Stimulated activated CD8-positive, alpha-beta memory T cell treated with anti-CD3 and anti-CD28 coated beads, Interleukin-7, amount 100 ng/mL, for 4 hours (primary cell): ENCODE results near the gene FZR1.
A peak's percentile ranks its signal among the peaks of the same experiment; 100 is the strongest.

Source experiments
- DNase-seq, 2 donors: peaks; one replicate each; pipeline ENCODE4 v3.0.0-alpha.2; 2020; ENCODE audit warnings: low read depth in 2 of 2

FZR1 gene

GRCh38 chr19:3505598-3506383 is at the start of gene FZR1:
Gene FZR1, plus strand, starts transcription at chr19:3506311. Its CDS starts 16,679 bp downstream, at chr19:3522990.
- DNase-seq: peak; percentile 98 to 100

- no peak for DNase-seq
Measured at GRCh38 chr19:3456925-3457527, 49.1 kb upstream of the FZR1 start.

- no peak for DNase-seq
Measured at GRCh38 chr19:3457528-3458228, 48.4 kb upstream of the FZR1 start.

GRCh38 chr19:3458229-3459088 is 47.7 kb upstream of the FZR1 start:
- no peak for DNase-seq

- DNase-seq: no peak
Measured at GRCh38 chr19:3459089-3459881, 46.8 kb upstream of the FZR1 start.

- no peak for DNase-seq
Measured at GRCh38 chr19:3459965-3460582, 46.0 kb upstream of the FZR1 start.

GRCh38 chr19:3462991-3463713 is 43.0 kb upstream of the FZR1 start:
- no peak for DNase-seq

GRCh38 chr19:3463714-3464586 is 42.2 kb upstream of the FZR1 start:
- no peak for DNase-seq

- no peak for DNase-seq
Measured at GRCh38 chr19:3464587-3465235, 41.4 kb upstream of the FZR1 start.

- DNase-seq: no peak
Measured at GRCh38 chr19:3465552-3465951, 40.6 kb upstream of the FZR1 start.

GRCh38 chr19:3466635-3467034 is 39.5 kb upstream of the FZR1 start:
- no peak for DNase-seq

GRCh38 chr19:3467437-3468198 is 38.5 kb upstream of the FZR1 start:
- DNase-seq: no peak

- DNase-seq: no peak
Measured at GRCh38 chr19:3468211-3468610, 37.9 kb upstream of the FZR1 start.

GRCh38 chr19:3469638-3470499 is 36.2 kb upstream of the FZR1 start:
- no peak for DNase-seq

GRCh38 chr19:3470500-3471128 is 35.5 kb upstream of the FZR1 start:
- no peak for DNase-seq
